Activated CD4-positive, CD25-positive, alpha-beta regulatory T cell (primary cell): ENCODE results near the gene IL1A.
"Not testable (repeated sequence)": the region's sequence is repeated elsewhere in the genome, so short reads cannot be mapped to it uniquely, and the experiment has no call there.

Source experiments
- DNase-seq, 4 experiments: peaks; one replicate each; lab custom pipeline; 2025; lab: John Stamatoyannopoulos, UW

The IL1A gene

GRCh38 chr2:112784199-112785189, at the start of gene IL1A:
Gene IL1A, minus strand, starts transcription at chr2:112784493. Its CDS starts 723 bp downstream, at chr2:112783770.
- no peak for DNase-seq

- no peak for DNase-seq
Measured at GRCh38 chr2:112833976-112834375, 49.7 kb upstream of the IL1A start.

- DNase-seq, result not testable (repeated sequence)
Measured at GRCh38 chr2:112833639-112833931, 49.3 kb upstream of the IL1A start.

- DNase-seq, result no peak
Measured at GRCh38 chr2:112832841-112833638, 48.7 kb upstream of the IL1A start.

- DNase-seq, result no peak
Measured at GRCh38 chr2:112831946-112832840, 47.9 kb upstream of the IL1A start.

- no peak for DNase-seq
Measured at GRCh38 chr2:112831513-112831845, 47.2 kb upstream of the IL1A start.

- no peak for DNase-seq
Measured at GRCh38 chr2:112830682-112831512, 46.6 kb upstream of the IL1A start.

- no peak for DNase-seq
Measured at GRCh38 chr2:112829961-112830681, 45.8 kb upstream of the IL1A start.

- DNase-seq, result no peak
Measured at GRCh38 chr2:112829101-112829960, 45.0 kb upstream of the IL1A start.

GRCh38 chr2:112828251-112828691, 44.0 kb upstream of the IL1A start:
- no peak for DNase-seq

GRCh38 chr2:112827604-112828185, 43.4 kb upstream of the IL1A start:
- no peak for DNase-seq

GRCh38 chr2:112827009-112827408, 42.7 kb upstream of the IL1A start:
- DNase-seq, result no peak

- DNase-seq, result no peak
Measured at GRCh38 chr2:112825706-112826105, 41.4 kb upstream of the IL1A start.

- no peak for DNase-seq
Measured at GRCh38 chr2:112824694-112825085, 40.4 kb upstream of the IL1A start.

- DNase-seq, result no peak
Measured at GRCh38 chr2:112821682-112822081, 37.4 kb upstream of the IL1A start.

- no peak for DNase-seq
Measured at GRCh38 chr2:112821142-112821541, 36.8 kb upstream of the IL1A start.

- no peak for DNase-seq
Measured at GRCh38 chr2:112820343-112820742, 36.0 kb upstream of the IL1A start.

GRCh38 chr2:112819081-112819480, 34.8 kb upstream of the IL1A start:
- DNase-seq, result no peak
